Measurements from ENCODE around the gene LYPLA2.
"Not testable (repeated sequence)": the region's sequence is repeated elsewhere in the genome, so short reads cannot be mapped to it uniquely, and the experiment has no call there.

Gene LYPLA2

GRCh38 chr1:23801338-23801748, 10.4 kb downstream of the LYPLA2 start:
- no peak for DNase-seq (ENCODE audit: low spot score)

GRCh38 chr1:23801876-23802275, 10.9 kb downstream of the LYPLA2 start:
- no peak for DNase-seq (ENCODE audit: low spot score)

- not testable (repeated sequence) for DNase-seq (ENCODE audit: low spot score)
Observed at GRCh38 chr1:23802809-23803342, 11.9 kb downstream of the LYPLA2 start.

GRCh38 chr1:23803674-23804073, 12.7 kb downstream of the LYPLA2 start:
- DNase-seq (ENCODE audit: low spot score): no peak

GRCh38 chr1:23804183-23804835, 13.4 kb downstream of the LYPLA2 start:
- no peak for DNase-seq (ENCODE audit: low spot score)

- DNase-seq (ENCODE audit: low spot score): no peak
Observed at GRCh38 chr1:23805025-23805424, 14.1 kb downstream of the LYPLA2 start.

- no peak for DNase-seq (ENCODE audit: low spot score)
Observed at GRCh38 chr1:23806280-23806679, 15.3 kb downstream of the LYPLA2 start.

- DNase-seq (ENCODE audit: low spot score): no peak
Observed at GRCh38 chr1:23807453-23807852, 16.5 kb downstream of the LYPLA2 start.

- peak; percentile 83 for DNase-seq (ENCODE audit: low spot score)
Observed at GRCh38 chr1:23809751-23810171, 18.8 kb downstream of the LYPLA2 start.

- DNase-seq (ENCODE audit: low spot score): peak; percentile 34
Observed at GRCh38 chr1:23810818-23811540, 20.0 kb downstream of the LYPLA2 start.

GRCh38 chr1:23814016-23814415, 23.1 kb downstream of the LYPLA2 start:
- DNase-seq (ENCODE audit: low spot score): no peak

GRCh38 chr1:23816361-23816760, 25.4 kb downstream of the LYPLA2 start:
- DNase-seq (ENCODE audit: low spot score): no peak

- no peak for DNase-seq (ENCODE audit: low spot score)
Observed at GRCh38 chr1:23816906-23817305, 26.0 kb downstream of the LYPLA2 start.

GRCh38 chr1:23817633-23818032, 26.7 kb downstream of the LYPLA2 start:
- no peak for DNase-seq (ENCODE audit: low spot score)

- no peak for DNase-seq (ENCODE audit: low spot score)
Observed at GRCh38 chr1:23823767-23824166, 32.8 kb downstream of the LYPLA2 start.

GRCh38 chr1:23824711-23825075, 33.7 kb downstream of the LYPLA2 start:
- peak; percentile 25 for DNase-seq (ENCODE audit: low spot score)

- DNase-seq (ENCODE audit: low spot score): peak; percentile 96
Observed at GRCh38 chr1:23825076-23825761, 34.3 kb downstream of the LYPLA2 start, which contains the start of gene HMGCL. Gene HMGCL, minus strand, starts transcription at chr1:23825429. Its CDS starts 14 bp downstream, at chr1:23825415.

GRCh38 chr1:23825762-23826522, 35.0 kb downstream of the LYPLA2 start:
- DNase-seq (ENCODE audit: low spot score): no peak

GRCh38 chr1:23826590-23826989, 35.6 kb downstream of the LYPLA2 start:
- DNase-seq (ENCODE audit: low spot score): not testable (repeated sequence)

- no peak for DNase-seq (ENCODE audit: low spot score)
Observed at GRCh38 chr1:23827717-23828116, 36.8 kb downstream of the LYPLA2 start.

GRCh38 chr1:23834156-23834555, 43.2 kb downstream of the LYPLA2 start:
- not testable (repeated sequence) for DNase-seq (ENCODE audit: low spot score)

GRCh38 chr1:23836037-23836436, 45.1 kb downstream of the LYPLA2 start:
- DNase-seq (ENCODE audit: low spot score): no peak

All from GM03348 (cell line).